Fibroblast of pulmonary artery (primary cell): Measurements from ENCODE around the gene SLIT1.

Source experiments
- DNase-seq: peaks from one replicate; pipeline ENCODE4 v3.0.0-alpha.2; 2010; ENCODE audit warnings: low read depth
- H3K4me3 ChIP-seq: replicated peaks from 2 replicates; pipeline ENCODE4 v1.5.1; 2011; ENCODE audit warnings: low read depth, mild to moderate bottlenecking, control low read depth, low read length, moderate library complexity
- CTCF ChIP-seq: IDR thresholded peaks from 2 replicates; pipeline ENCODE4 v1.5.1; 2011; ENCODE audit warnings: mild to moderate bottlenecking, control low read depth, low read length, inconsistent platforms; ENCODE audit errors: missing control alignments

The SLIT1 gene

GRCh38 chr10:97123765-97124164 lies 62.0 kb downstream of the SLIT1 start:
- no peak for DNase-seq
- TF ChIP-seq CTCF = no peak
- no peak overlapping the region for H3K4me3 ChIP-seq

- no peak for DNase-seq
- H3K4me3 ChIP-seq = no peak overlapping the region
- no peak for TF ChIP-seq CTCF
Measured at GRCh38 chr10:97121041-97121440, 64.7 kb downstream of the SLIT1 start.

DNA sequence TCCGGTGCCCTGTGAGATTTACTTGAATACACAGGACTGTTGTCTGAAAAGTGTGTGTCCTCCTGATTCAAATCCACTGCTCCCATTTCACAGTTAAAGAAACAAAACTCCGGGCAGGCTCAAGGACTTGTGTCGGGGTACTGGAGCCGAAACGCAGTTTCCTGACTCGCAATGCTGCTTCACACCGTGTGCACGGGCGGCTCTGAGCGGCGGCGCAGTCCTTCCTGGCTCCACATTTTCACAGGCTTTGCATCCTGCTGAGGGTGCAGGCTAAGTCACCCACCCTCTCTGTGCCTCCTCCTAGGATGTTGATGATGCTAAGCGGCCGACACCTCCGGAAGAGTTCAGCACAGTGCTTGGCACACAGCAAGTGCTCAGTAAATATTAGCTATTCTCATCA lies 65.4 kb downstream of the SLIT1 start:
- H3K4me3 ChIP-seq = no peak overlapping the region
- TF ChIP-seq CTCF = no peak
- DNase-seq = no peak

DNA sequence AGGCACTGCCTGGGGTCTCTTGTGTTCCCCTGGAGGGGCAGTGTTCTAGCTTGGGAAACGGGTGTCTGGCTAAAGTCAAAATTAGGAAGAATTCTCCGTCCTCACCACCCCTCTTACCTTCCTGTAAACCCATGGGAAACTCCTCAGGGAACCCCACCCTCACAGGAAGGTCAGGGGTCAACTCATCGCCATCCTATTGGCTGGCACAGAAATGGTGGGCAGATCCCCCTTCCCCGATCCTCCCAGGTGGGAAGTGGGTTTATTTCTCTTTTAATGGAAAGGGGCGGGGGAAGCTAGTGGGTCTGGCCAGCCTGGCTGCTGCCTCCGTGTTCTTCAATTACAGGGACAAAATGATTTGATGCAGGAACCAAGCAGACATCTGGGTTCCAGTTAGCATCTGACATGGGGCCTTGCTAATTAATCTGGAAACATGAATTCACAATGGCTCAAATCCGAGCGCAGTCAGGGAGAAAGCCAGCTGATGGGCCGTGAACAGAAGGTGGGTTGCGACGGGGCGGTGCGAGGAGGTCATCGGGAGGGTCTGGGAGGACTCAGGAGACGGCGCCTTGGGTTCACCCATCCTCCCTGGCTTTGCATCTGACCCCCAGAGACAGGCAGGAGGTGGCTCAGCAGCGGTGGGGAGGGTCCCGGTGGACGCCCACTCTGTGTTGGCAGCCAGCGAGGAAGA lies 66.6 kb downstream of the SLIT1 start:
- no peak for DNase-seq
- no peak for TF ChIP-seq CTCF
- H3K4me3 ChIP-seq = no peak overlapping the region

GRCh38 chr10:97117372-97117771 lies 68.4 kb downstream of the SLIT1 start:
- peak; percentile 24 for TF ChIP-seq CTCF
- DNase-seq = peak; percentile 17
- H3K4me3 ChIP-seq = no peak overlapping the region

- no peak for TF ChIP-seq CTCF
- no peak for DNase-seq
- H3K4me3 ChIP-seq = no peak overlapping the region
Measured at GRCh38 chr10:97116462-97117162, 69.1 kb downstream of the SLIT1 start.
